Measurements from ENCODE around the gene ASTN2.

DNA sequence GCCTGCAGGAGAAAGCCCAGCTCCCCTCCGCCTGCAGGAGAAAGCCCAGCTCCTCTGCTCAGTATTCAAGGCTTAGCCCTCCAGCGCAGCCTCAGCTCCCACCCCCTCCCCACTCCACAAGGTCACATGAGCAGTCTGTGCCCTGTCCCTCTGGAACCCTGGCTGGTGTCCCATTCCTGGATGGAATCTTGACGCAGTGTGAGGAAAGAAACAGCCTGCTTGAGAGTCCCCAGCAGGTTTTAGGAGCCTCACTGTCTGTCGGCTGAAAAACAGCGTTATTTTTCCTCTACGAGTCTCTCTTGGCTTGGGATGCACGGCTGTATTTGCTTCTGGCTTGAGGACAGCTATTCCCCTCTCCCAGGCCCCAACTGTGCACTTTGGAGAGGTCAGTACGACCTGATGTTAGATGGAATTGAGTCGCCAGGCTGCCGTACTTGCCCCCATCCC, 937.9 kb downstream of the ASTN2 start:
- TF ChIP-seq, protein P1, sequence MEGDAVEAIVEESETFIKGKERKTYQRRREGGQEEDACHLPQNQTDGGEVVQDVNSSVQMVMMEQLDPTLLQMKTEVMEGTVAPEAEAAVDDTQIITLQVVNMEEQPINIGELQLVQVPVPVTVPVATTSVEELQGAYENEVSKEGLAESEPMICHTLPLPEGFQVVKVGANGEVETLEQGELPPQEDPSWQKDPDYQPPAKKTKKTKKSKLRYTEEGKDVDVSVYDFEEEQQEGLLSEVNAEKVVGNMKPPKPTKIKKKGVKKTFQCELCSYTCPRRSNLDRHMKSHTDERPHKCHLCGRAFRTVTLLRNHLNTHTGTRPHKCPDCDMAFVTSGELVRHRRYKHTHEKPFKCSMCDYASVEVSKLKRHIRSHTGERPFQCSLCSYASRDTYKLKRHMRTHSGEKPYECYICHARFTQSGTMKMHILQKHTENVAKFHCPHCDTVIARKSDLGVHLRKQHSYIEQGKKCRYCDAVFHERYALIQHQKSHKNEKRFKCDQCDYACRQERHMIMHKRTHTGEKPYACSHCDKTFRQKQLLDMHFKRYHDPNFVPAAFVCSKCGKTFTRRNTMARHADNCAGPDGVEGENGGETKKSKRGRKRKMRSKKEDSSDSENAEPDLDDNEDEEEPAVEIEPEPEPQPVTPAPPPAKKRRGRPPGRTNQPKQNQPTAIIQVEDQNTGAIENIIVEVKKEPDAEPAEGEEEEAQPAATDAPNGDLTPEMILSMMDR (IDR thresholded peaks at IDR 0.05; ENCODE audit: low read length), result no peak
- TF ChIP-seq EZH2 (IDR thresholded peaks at IDR 0.05; ENCODE audit: borderline replicate concordance, low read length), result no peak

Data from OCI-LY1 (cell line).